ACC112 (cell line): ENCODE data around the gene REEP3.

Source experiments
- H2AFZ ChIP-seq: fragments of 200-600 bp; sonication (generic); one replicate; pipeline ENCODE4 v1.6.0; 2017; ENCODE audit warnings: antibody characterized with exemption, low read length; ENCODE audit not compliant: unreplicated experiment
- H3K27ac ChIP-seq: fragments of 200-600 bp; sonication (generic); 2 replicates; pipeline ENCODE4 v1.5.1; 2014; ENCODE audit warnings: low read depth, mild to moderate bottlenecking, antibody characterized with exemption, low read length, moderate library complexity
- H3K27me3 ChIP-seq: fragments of 200-600 bp; sonication (generic); 2 replicates; pipeline ENCODE4 v1.6.1; 2014; ENCODE audit warnings: mild to moderate bottlenecking, antibody characterized with exemption, low read length, moderate library complexity, mixed read lengths; ENCODE audit not compliant: insufficient read depth
- H3K36me3 ChIP-seq: fragments of 200-600 bp; sonication (generic); 2 replicates; pipeline ENCODE4 v1.6.1; 2016; ENCODE audit warnings: mild to moderate bottlenecking, antibody characterized with exemption, low read length, moderate library complexity, mixed read lengths; ENCODE audit not compliant: insufficient read depth
- H3K4me1 ChIP-seq: fragments of 200-600 bp; sonication (generic); one replicate; pipeline ENCODE4 v1.6.1; 2016; ENCODE audit warnings: low read length, mixed read lengths; ENCODE audit not compliant: insufficient read depth, unreplicated experiment, control insufficient read depth
- H3K4me3 ChIP-seq: fragments of 200-600 bp; sonication (generic); 2 replicates; pipeline ENCODE4 v1.5.1; 2014; ENCODE audit warnings: mild to moderate bottlenecking, low read depth, low read length
- H3K79me2 ChIP-seq: fragments of 200-600 bp; sonication (generic); one replicate; pipeline ENCODE4 v1.6.0; 2016; ENCODE audit warnings: low read length; ENCODE audit not compliant: control insufficient read depth, unreplicated experiment, insufficient read depth

The REEP3 gene

GRCh38 chr10:63547628-63548360 is 26.6 kb downstream of the REEP3 start:
- Histone ChIP-seq H3K79me2 (peaks cover 60% of the 10 kb centered on the region), H3K27me3 (no peaks in the 10 kb centered on the region), H3K27ac (peak overlapping the region; percentile 26; the same call in 1 of the 2 replicates), H3K36me3 (peaks cover 11% of the 10 kb centered on the region; the same call in 1 of the 2 replicates), H2AFZ (no peak overlapping the region), H3K4me3 (no peak overlapping the region), H3K4me1 (peaks cover 41% of the 10 kb centered on the region)

GRCh38 chr10:63548860-63549259 is 27.7 kb downstream of the REEP3 start:
- peaks cover 50% of the 10 kb centered on the region for H3K79me2 ChIP-seq
- H3K4me3 ChIP-seq = no peak overlapping the region
- H2AFZ ChIP-seq = no peak overlapping the region

GRCh38 chr10:63549810-63550209 is 28.6 kb downstream of the REEP3 start:
- Histone ChIP-seq H2AFZ (no peak overlapping the region), H3K27me3 (no peaks in the 10 kb centered on the region), H3K79me2 (peaks cover 45% of the 10 kb centered on the region), H3K27ac (no peak overlapping the region), H3K4me3 (no peak overlapping the region), H3K4me1 (peaks cover 44% of the 10 kb centered on the region), H3K36me3 (peaks cover 11% of the 10 kb centered on the region; the same call in 1 of the 2 replicates)

More at GRCh38 chr10:63548860-63549259, 27.7 kb downstream of the REEP3 start:
- peaks cover 41% of the 10 kb centered on the region for H3K4me1 ChIP-seq
- peaks cover 11% of the 10 kb centered on the region; the same call in 1 of the 2 replicates for H3K36me3 ChIP-seq
- H3K27ac ChIP-seq = no peak overlapping the region
- H3K27me3 ChIP-seq = no peaks in the 10 kb centered on the region

DNA sequence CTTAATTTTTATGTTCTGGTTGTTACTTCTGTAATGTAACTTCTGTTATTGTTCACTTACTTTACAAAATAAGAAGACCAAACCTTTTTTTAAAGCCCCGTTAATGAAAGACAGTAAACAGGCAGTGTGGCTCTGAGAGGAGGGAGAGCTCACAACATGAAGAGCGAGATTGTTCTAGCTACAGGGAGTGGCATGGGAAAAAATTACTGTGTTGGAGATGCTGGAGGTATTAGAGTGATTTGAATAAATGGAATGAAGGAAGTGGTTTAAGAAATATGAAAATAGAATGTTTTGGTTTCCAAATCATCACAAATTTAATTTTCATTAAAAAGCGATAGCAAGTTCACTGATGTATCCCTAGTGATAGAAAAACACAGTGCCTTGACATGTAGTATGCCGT is 31.8 kb downstream of the REEP3 start:
- H3K4me1 ChIP-seq = peaks cover 47% of the 10 kb centered on the region
- peak overlapping the region; percentile 1 for H2AFZ ChIP-seq
- peak overlapping the region; percentile 98 for H3K27ac ChIP-seq
- no peaks in the 10 kb centered on the region for H3K27me3 ChIP-seq
- H3K79me2 ChIP-seq = peaks cover 55% of the 10 kb centered on the region
- peak overlapping the region; percentile 46 for H3K4me3 ChIP-seq
- H3K36me3 ChIP-seq = 0 out of 2 replicates have a peak, but pooled peaks cover 3% of the 10 kb centered on the region

DNA sequence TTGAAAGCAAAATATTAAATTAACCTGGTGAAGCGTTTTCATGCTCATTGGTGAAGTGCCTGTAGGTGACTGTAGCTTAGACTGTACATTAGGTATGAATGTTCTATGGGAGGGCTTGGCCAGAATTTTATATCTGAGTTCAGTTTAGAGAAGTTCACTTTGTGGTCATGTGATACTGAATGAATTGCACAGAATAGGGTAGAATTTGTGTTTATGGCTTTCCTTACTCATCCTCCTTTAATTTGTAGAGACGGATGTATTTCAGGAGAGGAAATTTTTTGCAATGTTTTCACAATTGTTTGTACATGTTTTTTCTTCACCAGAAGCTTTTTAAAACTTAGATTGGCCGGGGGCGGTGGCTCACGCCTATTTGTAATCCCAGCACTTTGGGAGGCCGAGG is 32.3 kb downstream of the REEP3 start:
- Histone ChIP-seq H3K27me3 (no peaks in the 10 kb centered on the region), H3K4me3 (peak overlapping the region; percentile 46), H3K27ac (peak overlapping the region; percentile 98), H2AFZ (no peak overlapping the region), H3K36me3 (0 out of 2 replicates have a peak, but pooled peaks cover 3% of the 10 kb centered on the region), H3K4me1 (peaks cover 43% of the 10 kb centered on the region), H3K79me2 (peaks cover 59% of the 10 kb centered on the region)

GRCh38 chr10:63554657-63555056 is 33.5 kb downstream of the REEP3 start:
- Histone ChIP-seq H3K79me2 (peaks cover 62% of the 10 kb centered on the region), H2AFZ (no peak overlapping the region)

GRCh38 chr10:63555330-63555729 is 34.1 kb downstream of the REEP3 start:
- no peaks in the 10 kb centered on the region for H3K36me3 ChIP-seq
- peak overlapping the region; percentile 98 for H3K27ac ChIP-seq
- H3K79me2 ChIP-seq = peaks cover 58% of the 10 kb centered on the region
- H3K4me3 ChIP-seq = peak overlapping the region; percentile 46
- no peak overlapping the region for H2AFZ ChIP-seq
- no peaks in the 10 kb centered on the region for H3K27me3 ChIP-seq
- H3K4me1 ChIP-seq = peaks cover 43% of the 10 kb centered on the region

More at GRCh38 chr10:63554657-63555056, 33.5 kb downstream of the REEP3 start:
- Histone ChIP-seq H3K4me1 (peaks cover 43% of the 10 kb centered on the region), H3K27ac (peak overlapping the region; percentile 98), H3K36me3 (0 out of 2 replicates have a peak, but pooled peaks cover 2% of the 10 kb centered on the region), H3K27me3 (no peaks in the 10 kb centered on the region), H3K4me3 (peak overlapping the region; percentile 46)

DNA sequence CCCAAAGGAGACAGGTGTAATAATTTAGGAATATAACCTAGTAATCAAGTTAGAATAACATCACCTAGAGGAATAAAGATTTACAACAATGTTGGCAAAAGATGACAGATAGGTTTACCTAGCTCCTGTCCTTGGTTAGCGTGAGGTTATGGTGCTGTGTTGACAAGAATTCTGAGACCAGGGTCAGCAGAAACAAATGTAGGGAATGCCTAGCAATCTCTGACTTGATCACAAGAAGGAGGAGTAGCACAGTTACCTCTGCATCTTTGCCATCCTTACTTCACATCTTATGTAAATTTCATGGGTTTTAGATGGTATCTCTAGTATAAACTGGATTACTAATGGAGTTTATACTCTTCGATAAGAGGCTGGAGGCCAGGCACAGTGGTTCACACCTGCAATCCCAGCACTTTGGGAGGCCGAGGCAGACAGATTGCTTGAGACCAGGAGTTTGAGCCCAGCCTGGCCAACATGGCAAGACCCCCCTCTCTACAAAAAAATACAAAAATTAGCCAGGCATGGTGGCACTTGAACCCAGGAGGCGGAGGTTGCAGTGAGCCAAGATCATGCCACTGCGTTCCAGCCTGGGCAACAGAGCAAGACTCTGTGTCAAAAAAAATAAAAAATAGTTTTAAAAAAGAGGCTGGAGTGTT is 37.1 kb downstream of the REEP3 start:
- H2AFZ ChIP-seq = no peak overlapping the region
- H3K27me3 ChIP-seq = no peaks in the 10 kb centered on the region
- H3K4me1 ChIP-seq = peaks cover 24% of the 10 kb centered on the region
- peaks cover 66% of the 10 kb centered on the region for H3K79me2 ChIP-seq
- H3K4me3 ChIP-seq = no peak overlapping the region
- no peak overlapping the region for H3K27ac ChIP-seq
- no peaks in the 10 kb centered on the region for H3K36me3 ChIP-seq

- no peak overlapping the region for H2AFZ ChIP-seq
- no peaks in the 10 kb centered on the region for H3K27me3 ChIP-seq
- no peaks in the 10 kb centered on the region for H3K4me1 ChIP-seq
- no peak overlapping the region for H3K4me3 ChIP-seq
- H3K27ac ChIP-seq = no peak overlapping the region
- no peaks in the 10 kb centered on the region for H3K36me3 ChIP-seq
- peaks cover 65% of the 10 kb centered on the region for H3K79me2 ChIP-seq
These were observed 40.1 kb downstream of the REEP3 start for GRCh38 chr10:63561341-63561740.

DNA sequence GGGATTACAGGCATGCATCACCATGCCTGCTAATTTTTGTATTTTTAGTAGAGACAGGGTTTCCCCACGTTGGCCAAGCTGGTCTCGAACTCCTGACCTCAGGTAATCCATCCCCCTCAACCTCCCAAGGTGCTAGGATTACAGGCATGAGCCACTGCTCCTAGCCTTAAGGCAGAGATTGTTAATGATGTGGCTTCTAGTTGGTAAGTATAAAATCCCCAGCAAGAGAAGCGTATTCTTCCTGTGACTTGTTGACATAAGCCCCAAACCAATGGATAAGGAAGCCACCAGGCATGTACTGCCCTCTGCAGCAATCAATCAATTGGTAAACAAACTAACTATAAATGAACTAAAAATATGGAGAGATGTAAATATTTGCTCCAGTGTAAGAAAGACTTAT is 41.2 kb downstream of the REEP3 start:
- Histone ChIP-seq H3K27me3 (no peaks in the 10 kb centered on the region), H3K27ac (no peak overlapping the region), H3K4me3 (no peak overlapping the region), H2AFZ (no peak overlapping the region), H3K79me2 (peaks cover 58% of the 10 kb centered on the region), H3K36me3 (peaks cover 2% of the 10 kb centered on the region; the same call in 1 of the 2 replicates), H3K4me1 (no peaks in the 10 kb centered on the region)
